Measurements from ENCODE around the gene SDR42E1.

DNA sequence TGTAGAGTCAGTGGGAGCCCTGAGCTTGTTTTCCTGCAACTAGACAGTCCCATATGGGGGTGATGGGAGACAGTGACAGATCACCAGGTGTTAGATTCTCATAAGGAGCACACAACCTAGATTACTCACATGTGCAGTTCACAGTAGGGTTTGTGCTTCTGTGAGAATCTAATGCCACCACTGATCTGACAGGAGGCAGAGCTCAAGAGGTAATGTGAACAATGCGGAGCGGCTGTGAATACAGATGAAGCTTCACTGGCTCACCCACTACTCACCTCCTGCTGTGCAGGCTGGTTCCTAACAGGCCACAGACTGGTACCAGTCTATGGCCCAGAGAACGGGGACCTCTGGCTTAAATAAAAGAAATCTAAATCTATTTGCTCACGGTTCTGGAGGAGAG lies 13.6 kb upstream of the SDR42E1 start:
- TF ChIP-seq CTCF (IDR thresholded peaks at IDR 0.05) (no peak), POLR2A (IDR thresholded peaks at IDR 0.05) (no peak)
